NCI-H1105 (cell line): ENCODE data around the gene TSPAN9.

Experiments
- DNase-seq: peaks from one replicate; lab custom pipeline; 2025; lab: John Stamatoyannopoulos, UW

TSPAN9 gene

DNA sequence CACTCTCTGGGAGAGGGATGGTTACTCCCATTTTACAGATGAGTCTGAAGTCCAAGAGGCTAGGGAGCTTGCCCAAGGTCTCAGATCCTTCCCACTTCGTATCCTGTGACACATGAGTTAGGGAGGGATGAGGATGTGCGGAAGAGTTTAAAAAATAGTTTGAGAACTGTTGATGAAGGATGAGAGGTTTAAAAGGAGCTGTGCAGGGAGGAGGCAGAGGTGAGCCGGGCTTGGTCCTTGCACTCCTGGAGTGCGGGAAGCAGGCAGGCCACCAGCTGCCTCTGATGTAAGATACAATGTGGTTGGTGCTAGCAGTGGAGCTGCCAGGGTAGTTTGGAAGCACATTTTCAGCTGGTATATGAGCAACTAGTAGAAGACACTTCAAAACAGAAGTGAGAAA, 46.5 kb downstream of the TSPAN9 start:
- DNase-seq: no peak

DNA sequence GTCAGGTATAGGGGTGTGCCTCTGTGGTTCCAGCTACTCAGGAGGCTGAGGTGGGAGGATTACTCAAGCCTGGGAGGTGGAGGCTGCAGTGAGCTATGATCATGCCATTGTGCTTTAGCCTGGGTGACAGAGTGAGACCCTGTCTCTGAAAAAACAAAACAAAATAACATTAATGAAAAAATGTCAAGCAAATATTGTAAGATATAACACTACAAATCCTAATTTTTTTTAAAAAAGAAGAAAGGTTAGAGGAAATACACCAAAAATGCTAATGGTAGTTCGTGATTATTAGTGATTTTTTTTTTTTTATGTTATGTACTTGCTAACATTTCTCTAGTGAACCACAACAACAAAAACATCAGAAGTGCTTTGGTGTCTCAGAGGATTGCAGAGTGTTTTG, 47.7 kb downstream of the TSPAN9 start:
- DNase-seq: no peak

DNA sequence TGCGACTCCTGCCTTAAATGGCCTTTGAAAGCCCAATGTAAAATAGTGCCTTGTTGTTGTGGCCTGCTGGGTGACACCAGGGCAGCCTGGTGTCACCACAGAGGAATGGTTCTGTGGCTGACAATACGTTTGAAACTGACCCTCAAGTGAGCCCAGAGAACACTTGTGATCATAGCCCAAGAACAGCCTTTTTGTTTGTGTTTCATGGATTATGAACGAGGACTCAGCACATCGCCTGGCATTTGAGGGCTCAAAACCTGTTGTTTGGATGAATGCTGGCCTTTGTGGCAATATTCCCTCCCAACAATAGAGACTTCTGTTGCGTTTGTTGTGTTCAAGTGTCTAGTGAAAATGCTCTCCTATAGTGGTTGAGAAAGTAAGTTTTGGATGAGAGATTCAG, 48.5 kb downstream of the TSPAN9 start:
- DNase-seq: no peak

DNA sequence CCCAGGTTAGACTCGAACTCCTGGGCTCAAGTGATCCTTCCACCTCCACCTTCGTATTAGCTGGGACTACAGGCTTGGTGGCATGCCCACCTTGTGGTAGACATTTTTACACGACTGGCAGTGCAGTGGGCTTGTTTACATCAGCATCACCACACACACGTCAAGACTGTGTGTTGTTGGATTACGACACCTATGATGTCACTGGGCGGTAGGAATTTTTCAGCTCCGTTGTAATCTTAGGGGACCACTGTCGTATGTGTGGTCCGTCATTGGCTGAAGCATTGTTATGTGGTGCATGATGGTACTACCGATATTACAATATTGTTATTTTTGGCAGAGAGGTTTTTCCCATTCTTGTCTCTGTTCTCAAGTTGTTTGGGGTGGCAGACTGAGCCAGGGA, 50.7 kb downstream of the TSPAN9 start:
- no peak for DNase-seq

DNA sequence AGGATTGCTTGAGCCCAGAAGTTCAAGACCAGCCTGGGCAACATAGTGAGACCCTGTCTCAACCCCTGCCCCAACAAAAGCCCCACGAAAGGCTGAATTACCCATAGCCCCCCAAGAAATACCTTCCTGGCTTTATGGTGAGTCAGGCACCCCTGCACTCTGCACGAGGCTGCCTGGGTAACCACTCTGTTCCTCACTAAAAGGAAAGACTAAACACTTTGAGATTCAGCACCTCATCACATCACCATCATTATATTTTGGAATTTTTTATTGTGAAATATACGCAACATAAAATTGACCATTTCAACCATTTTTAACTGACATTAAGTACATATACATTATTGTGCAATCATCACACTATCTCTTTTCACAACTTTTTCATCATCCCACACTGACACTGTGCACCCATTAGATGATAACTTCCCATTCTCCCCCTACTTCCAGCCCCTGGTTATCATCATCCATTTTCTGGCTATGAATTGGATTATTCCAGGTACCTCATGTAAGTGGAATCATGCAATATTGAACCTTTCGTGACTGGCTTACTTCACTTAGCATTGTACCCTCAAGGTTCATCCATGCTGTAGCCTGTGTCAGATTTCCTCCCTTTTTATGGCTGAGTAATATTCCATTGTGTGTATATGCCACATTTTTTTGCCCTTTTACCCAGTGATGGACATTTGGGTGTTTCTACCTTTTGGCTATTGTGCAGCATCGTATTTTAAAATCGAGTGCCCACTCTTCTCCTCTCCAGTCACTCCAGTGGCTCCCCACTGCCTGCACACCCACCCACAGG, 51.5 kb downstream of the TSPAN9 start:
- DNase-seq: no peak

DNA sequence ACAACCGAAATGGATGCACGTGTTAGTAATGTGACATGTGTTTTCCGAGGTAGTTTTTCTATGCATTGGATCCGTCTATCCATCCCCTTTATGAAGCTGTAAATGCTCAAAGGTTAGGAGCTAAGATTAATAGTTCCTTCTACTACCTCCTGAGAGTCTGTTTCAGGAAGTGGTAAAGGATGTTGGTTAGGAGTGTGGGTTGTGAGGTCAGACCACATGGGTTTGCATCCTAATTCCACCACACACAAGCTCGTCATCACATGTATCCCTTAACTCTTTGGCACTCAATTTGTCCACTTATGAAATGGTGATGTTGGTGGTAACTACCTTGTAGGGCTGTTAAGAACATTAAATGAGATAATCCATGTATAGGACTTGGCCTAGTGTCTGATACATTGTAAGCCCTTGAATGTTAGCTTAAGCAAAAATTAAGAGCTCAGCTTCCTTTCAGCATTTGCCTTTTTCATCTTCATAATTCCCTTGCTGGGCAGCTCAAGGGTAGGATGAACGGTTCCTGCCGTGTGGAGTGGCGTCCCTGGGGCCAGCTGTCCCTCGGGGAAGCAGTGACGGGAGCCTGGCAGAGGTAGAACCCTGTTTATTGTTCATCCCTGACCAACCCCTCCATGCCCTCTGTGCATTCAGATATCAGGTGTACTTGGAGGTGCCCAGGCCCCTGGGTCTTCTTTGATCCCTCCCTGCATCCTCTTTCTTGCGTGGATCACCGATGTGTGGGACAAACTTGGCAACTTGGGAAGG, 52.3 kb downstream of the TSPAN9 start:
- no peak for DNase-seq

DNA sequence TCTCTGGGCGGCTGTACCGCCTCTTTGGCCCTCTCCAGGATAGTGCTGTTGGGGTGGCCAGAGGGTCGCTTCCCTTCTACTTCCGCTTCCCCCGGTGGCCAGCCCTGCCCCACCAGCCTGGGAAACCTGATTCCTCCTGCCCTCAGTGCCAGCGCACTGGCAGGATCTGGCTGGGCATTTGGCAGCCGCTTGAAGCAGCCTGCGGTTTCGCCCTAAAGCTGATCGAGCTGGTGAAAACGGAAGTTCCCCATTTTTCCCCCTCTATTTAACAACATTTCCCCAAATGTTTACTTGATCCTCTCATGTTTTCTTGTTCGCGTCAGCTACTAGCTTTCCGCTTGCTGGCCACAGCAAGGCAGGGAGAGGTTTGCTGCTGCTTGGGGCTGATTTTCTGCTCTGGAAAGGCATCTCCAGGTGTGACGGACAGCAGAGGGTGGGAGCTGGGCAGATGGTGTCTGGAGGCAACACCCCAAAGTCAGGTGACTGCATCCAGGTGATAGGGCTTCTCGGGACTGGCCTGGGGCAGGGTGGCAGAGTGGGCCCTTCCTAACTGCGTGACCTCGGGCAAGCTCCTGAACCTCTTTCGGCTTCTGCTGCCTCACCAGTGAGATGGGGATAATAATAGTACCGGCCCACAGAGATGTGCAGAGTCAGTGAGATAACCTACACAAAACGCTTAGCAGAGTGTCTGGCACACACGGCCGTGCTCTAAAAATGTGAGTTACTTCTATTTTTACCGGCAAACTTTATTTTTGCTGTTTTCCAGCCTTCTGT, 53.1 kb downstream of the TSPAN9 start:
- no peak for DNase-seq

DNA sequence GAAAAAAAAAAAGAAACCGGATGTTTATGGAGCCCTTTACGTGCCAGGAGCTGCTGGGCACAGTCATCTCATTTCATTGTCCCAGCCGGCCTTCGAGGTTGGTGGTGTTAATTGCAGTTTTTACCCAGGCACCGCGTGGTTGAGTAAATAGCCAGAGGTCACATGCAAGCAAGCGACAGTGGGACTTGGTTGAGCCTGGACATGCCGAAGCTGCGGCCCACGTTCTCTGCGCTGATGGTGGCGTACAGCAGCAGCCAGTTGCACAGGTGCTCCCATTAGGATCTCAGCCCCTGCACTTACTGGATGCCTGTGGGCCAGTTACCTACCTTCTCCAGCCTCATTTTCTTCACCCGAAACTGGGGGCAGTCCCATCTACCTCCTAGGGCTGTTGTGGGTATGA, 54.0 kb downstream of the TSPAN9 start:
- no peak for DNase-seq

DNA sequence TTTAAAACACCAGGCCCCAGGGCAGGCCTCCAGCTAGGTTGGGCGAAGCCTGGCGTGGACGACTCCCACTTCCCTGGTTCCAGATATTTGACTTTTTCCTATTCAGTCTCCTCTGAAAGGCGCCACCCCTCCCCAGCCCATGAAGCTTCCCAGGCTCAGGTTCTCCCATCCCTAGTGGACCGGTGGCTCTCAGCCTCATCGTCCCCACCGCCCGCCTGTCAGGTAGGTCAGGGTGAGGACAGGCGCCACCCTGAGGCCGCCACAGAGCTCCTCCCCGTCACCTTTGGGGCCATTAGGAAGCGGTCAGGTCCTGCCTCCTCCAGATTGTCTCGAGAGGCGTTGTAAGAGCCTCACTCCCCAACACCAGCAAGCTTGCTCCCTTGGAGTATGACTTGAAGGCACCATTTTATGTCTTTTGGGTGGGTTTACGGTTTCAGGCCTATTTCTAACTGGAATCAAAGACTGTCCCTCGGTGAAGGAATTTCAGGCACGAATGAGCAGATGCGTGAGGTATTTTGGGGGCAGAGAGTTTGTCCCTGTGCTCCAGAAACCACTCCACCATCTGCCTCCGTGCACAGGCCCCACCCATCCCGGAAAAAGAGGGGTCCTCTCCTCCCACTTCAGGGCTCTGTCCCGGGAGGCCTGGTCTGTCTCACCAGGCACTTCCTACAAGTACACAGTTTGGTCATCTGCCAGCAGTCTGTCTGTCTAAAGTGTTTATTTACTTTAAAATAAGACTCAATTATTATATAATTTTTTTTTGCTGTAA, 55.6 kb downstream of the TSPAN9 start:
- no peak for DNase-seq

DNA sequence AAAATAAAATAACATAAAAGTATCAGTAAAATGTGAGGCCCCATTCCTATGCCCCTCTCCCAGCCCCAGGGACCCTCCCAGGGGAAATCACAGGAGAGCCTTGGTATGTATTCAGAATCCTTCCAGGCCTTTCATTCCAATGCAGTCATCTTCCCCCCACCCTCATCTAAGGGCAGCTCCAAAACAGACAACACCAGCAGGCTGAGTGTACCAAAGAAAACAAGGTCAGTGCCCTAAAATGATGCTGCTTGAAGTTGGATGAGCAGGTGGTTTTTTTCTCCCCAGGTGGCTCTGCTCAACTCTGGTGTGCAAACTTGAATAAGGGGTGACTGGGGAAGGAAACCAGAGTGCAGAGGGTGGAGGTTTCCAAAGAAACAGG, 56.2 kb downstream of the TSPAN9 start:
- no peak for DNase-seq

DNA sequence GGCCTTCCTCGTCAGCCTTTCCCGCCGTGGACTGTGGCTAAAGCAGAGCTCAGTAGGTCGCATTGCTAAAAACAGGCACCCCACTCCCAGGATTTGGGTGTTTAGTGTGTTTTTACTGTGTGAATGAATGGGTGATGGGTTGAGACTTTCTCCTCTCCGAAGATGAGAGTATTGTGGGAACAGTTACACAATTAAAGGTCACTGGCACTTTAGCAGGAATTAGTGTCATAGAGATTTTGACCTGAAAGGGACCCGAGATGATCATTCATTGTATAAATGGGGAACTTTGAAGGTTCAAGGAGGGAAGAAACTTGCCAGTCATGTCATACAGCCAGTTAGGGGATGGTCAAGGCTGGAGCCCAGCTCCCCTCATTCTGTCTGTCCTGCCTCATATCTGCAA, 56.9 kb downstream of the TSPAN9 start:
- DNase-seq: no peak

DNA sequence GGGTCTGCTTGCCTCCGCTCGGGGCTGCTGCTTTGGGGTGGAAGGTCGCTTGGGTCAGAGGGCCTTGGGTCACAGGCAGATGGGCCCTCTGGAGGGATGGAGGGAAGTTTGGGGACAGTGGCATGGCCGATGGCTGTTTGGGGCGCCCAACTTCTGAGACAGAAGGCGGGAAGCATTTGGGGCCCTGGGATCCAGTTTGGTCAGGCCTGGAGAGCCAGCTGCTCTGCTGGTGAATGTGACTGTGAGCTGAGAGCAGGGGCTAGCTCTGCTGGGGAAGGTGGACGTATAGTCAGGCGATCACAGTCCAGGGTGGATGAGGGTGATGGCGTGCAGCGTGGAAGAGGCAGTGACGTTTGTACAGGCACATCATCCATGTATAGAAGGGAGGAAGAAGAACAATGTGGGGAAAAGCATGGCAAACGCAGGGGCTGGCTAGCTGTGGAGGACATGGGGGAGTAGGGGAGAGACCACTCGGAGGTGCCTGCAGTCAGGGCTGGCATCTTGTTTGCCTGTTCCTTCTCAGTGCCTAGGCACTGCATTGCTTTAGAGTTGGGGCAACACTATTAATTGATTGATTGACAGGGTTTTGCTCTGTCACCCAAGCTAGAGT, 57.5 kb downstream of the TSPAN9 start:
- no peak for DNase-seq

DNA sequence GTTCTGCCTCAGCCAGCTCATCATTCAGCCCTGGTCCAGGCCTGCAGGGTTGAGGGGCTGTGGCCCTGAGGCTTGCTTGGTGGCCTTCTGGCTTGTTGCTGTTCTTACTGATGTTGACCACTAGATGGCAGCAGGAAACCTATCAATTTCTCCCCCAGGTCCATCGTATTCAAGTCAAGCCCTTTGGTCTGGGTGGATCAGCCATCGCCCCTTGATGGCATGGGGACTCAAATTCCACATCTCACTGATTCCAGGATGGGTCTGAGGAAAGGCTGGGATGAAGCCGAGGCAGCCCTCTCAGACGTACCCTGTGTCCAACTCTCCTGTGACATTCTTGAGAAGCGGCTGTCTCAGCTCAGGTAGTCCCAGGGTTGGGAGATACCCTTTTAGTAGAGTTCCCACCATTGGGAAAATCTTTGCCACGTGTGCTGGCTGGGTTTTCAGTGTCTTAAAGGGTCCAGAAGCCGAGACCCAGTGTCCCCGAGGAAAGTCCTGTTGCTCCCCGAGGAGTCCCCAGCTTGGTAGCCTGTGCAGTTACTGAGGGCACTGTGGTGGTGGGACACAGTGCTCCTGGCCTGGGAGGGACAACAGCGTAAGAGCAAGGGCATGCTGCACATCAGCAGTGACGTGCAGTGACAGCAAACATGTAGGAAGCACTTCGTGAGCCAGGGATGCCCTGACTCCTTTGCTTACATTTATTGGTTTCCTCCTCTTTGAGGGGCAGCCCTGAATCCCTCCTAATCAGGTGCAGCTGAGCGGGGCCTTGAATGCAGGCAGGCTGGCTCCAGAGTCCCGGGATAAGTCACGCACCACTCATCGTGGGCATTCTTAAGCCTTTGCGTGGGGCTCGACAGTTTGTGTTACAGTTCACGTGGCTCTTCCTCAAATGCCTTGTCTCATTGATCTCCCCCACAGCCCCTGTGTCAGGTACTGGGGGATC, 58.6 kb downstream of the TSPAN9 start:
- DNase-seq: peak; percentile 58

DNA sequence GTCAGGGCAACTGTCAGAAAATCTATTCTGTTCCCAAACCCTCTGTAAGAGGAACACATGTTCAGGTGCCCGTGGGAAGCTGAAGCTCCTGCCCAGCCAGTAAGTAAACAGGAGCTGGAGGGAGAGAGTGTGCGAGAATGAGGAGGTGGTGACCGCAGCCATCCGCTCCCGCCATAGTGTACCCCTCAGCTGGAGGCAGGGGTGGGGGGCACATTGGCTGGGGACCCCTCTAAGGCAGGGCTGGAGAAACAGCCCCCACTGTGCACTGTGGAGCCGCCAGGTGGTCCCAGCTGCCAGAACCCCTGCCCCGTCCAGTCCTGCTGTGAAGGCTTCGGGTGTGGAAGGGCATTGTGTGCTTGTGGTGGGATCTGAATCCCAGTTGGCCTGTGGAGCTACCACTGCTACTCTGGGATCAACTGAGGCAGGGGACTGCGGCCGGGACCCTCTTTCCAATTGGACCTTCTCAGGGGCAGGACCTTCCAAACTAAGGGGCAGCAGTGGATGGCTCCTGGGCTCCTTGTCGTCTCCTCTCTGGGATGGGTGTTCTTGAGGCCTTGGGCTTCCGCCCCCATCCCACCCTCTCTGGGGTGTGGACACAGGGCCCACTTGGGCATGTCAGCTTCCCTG, 59.6 kb downstream of the TSPAN9 start:
- no peak for DNase-seq

DNA sequence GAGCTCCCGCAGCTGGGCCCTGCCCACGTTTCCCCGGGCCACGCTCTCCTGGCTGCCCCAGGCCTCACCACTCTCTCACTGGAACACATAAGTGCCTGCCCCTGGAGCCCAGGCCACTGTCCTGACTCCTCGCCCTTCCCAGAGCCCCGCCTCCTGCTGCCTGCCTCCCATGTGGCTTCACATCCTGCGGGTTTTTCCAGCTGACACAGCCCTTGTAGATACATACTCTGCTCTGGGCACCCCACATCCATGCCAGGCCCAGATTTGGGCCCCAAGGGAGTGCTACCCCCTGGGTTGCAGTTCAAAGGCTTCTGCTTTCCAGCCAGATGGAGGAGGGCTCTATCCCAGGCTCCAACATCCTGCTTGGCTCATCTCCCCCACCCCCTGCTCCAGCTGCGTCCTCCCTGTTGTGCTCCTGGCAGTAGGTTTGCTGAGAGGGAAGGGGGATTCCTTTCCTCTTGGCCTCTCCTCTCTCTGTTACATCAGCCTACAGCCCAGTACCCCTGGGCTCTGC, 60.1 kb downstream of the TSPAN9 start:
- no peak for DNase-seq

DNA sequence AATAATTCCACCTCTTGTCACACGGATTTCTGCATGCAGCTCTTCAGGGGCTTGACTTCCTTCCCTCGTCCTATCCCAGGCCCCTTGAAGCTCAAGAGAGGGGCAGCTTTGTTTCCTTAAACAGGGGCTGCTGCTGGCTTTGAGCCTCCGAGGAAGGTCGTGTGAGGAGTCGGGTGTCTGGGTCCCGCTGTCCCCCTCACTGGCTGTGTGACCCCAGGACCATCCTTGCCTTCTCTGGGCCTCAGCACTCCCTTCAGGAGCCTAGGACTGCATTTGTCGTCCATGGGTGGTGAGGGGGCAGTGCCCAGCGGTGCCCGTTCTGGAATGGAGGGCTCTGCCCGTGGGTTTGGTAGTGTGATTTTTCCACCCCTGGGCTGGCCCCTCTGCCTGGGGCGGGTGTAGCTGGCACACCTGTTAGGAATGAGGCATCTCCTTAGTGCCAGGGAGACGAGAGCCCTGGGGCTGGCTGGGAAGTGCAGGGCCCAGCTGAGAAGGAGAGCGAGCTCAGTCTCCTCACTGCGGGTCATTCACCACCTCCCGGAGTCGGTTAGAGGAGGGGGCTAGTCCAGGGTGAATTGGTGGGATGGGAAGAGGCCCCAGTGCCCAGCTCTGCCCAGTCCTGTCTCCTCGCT, 60.8 kb downstream of the TSPAN9 start:
- DNase-seq: no peak

DNA sequence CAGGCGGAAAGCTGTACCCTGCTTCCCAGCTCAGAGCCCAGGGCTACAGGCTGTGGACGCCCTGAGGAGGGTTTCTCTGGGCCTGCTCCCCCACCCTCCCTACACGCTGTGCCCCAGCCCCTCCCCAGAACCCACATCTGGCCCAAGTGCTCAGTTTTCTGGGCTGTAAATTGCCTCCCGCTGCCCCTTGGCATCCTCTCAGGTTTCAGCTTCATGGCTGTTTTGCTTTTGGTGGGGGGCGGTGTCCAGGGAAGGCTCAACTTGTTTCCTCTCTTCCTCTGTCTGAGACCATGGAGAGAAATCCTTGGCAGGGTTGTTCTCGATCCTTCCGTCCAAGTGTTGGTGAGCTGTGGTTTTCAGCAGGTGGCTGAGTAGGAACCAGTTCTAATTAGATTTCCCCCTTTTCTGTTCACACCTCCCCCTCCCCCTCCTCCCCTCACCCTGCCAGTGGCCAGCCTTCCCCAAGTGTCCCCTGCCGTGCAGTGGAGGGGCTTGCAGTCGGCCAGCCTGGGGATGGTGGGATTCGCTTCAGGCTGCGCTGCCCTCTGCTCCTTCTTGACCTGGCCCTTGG, 61.8 kb downstream of the TSPAN9 start:
- no peak for DNase-seq

DNA sequence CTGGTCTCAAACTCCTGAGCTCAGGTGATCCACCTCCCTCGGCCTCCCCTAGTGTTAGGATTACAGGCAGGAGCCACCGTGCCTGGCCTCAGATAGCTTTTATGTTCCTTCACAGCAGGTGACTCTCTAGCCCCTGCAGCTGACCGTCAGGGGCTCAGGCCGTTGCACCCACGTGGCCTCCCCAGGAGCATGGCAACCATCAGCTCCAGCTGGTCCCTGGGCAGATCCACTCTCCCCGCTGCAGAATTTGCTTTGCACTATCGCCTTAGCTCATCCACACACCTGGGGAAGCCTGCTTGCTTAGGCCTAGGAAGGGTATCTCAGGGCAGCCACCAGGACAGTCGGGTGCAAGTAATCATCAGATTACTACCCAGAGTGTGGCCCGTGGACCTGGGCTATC, 62.6 kb downstream of the TSPAN9 start:
- no peak for DNase-seq

DNA sequence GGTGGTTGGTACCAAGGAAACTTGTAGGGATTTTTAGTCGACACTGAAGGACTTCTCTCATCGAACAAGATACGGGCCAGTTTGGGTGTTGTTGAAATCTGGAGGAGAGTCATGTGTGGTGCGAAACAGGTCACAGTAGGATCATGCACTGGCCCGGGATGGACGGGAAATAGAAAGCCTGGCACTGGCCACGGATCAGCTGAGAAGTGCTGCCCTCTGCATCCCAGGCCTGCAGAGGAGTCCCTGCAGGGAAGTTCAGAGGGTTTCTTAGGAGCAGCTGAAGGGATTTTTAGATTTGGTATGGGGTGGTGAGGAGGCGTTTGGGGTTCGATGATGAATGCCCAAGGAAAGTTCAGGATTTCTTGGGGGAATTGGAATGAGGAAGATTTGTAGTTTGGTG, 63.1 kb downstream of the TSPAN9 start:
- no peak for DNase-seq
